ENCODE data around the gene OSBPL10. TPM values are rescaled to one million over a fixed set of nuclear protein-coding genes. Genes with fewer than 3 reads are reported as not detected.

Gene OSBPL10
- total and polyA plus RNA-seq, 9 donors = 2.5 to 36.6 (median 10.6) TPM

DNA sequence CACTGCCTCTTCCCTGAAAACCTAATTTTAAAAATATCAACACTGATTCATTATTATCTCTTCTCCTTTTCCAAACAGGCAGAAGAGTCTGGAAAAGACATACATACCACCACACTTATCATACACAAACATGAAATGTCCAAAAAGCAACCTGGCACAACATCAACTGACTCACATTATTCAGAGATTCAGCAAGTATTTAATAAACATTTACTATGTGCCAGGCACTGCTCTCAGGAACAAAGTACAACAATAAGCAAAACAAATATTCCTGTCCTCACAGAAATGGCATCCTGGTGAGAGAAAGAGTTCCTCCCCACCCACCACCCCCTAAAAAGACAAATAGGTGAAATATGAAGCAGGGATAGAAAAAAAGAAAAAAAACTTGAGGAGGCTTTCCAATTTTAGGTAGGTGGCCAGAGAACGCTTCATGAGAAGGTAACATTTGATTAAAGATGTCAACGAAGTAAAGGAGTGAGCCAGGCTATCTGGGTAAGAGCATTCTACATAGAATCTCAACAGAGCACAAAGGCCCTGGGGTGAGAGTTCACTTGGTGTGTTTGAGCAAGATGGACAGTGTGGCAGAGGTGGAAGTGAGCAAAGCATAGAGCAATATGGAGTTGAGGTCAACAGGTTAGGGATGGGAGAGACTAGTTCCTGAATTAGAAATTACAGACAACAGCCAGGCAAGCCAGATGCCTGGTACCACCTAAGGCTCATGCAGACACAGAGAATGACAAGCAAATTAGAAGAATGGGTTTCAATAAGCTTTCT, 141.7 kb downstream of the OSBPL10 start:
- no peaks in the 10 kb centered on the region for H3K36me3 ChIP-seq
- H3K27ac ChIP-seq = no peak overlapping the region
- H3K4me3 ChIP-seq = no peak overlapping the region
- H3K4me1 ChIP-seq (ENCODE audit: insufficient read depth) = peaks cover 5% of the 10 kb centered on the region
- H3K27me3 ChIP-seq = no peaks in the 10 kb centered on the region
- no peak for DNase-seq
- no peaks in the 10 kb centered on the region for H3K9me3 ChIP-seq
- TF ChIP-seq EP300 (IDR thresholded peaks at IDR 0.05) (no peak), POLR2A (IDR thresholded peaks at IDR 0.05) (no peak)
- TF ChIP-seq, protein P1, sequence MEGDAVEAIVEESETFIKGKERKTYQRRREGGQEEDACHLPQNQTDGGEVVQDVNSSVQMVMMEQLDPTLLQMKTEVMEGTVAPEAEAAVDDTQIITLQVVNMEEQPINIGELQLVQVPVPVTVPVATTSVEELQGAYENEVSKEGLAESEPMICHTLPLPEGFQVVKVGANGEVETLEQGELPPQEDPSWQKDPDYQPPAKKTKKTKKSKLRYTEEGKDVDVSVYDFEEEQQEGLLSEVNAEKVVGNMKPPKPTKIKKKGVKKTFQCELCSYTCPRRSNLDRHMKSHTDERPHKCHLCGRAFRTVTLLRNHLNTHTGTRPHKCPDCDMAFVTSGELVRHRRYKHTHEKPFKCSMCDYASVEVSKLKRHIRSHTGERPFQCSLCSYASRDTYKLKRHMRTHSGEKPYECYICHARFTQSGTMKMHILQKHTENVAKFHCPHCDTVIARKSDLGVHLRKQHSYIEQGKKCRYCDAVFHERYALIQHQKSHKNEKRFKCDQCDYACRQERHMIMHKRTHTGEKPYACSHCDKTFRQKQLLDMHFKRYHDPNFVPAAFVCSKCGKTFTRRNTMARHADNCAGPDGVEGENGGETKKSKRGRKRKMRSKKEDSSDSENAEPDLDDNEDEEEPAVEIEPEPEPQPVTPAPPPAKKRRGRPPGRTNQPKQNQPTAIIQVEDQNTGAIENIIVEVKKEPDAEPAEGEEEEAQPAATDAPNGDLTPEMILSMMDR (IDR thresholded peaks at IDR 0.05) = no peak
- 69 to 81% (median 77%) methylated on average over 2 of the region's 2 CpGs for WGBS, 3 donors
- intact Hi-C loops (cut with DNase I) = no loop called here

DNA sequence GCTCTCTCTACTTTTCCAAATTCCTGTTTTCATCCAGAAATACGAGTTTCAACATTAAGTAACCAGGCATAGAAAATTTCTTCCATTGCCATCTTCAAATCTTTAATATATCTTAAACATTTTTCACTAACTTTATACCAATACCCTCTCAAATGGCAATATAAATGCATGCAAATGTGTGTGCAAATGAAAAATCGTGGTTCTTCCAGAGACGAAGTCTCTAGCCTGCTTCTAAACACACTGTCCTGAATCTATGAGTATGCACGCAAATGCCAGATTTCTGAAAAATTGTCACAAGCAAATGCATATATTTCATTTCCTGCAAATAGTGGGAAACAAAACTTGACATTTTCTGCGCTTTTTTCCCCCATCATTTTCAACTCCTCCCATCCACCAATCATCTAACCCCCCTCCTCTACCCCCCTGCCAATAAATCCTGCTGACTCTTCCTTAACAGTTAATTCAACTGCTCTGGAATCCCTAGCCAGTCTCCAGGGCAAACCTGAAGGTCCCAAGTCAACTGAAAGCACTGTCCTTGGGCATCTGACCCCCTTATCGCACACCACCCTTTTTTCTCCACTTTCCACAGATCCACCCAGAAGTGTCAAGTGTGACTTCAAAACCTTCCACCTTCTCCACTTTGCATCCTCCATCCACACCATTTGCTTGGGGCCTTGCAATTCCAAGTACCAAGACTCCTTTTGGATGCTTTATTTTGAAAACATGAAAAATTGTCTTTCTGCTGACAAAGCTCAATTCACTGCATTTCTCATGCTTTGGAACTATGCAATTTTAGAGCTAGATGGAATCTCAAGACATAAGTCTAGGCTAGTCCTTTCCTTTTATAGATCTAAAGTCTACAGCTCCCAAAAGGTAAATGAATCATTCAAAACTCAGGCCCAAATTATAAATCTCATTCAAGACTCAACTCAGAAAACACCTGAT, 144.7 kb downstream of the OSBPL10 start:
- TF ChIP-seq, protein P1 (IDR thresholded peaks at IDR 0.05) = no peak
- TF ChIP-seq POLR2A (IDR thresholded peaks at IDR 0.05) (no peak), EP300 (IDR thresholded peaks at IDR 0.05) (no peak)
- no peak for DNase-seq
- H3K4me1 ChIP-seq (ENCODE audit: insufficient read depth) = peaks cover 5% of the 10 kb centered on the region
- WGBS, 3 donors = 67 to 73% (median 70%) methylated on average over 6 of the region's 6 CpGs
- no peaks in the 10 kb centered on the region for H3K27me3 ChIP-seq
- H3K9me3 ChIP-seq = no peaks in the 10 kb centered on the region
- no peak overlapping the region for H3K27ac ChIP-seq
- no peak overlapping the region for H3K4me3 ChIP-seq
- intact Hi-C loops (cut with DNase I) = no loop called here
- no peaks in the 10 kb centered on the region for H3K36me3 ChIP-seq

DNA sequence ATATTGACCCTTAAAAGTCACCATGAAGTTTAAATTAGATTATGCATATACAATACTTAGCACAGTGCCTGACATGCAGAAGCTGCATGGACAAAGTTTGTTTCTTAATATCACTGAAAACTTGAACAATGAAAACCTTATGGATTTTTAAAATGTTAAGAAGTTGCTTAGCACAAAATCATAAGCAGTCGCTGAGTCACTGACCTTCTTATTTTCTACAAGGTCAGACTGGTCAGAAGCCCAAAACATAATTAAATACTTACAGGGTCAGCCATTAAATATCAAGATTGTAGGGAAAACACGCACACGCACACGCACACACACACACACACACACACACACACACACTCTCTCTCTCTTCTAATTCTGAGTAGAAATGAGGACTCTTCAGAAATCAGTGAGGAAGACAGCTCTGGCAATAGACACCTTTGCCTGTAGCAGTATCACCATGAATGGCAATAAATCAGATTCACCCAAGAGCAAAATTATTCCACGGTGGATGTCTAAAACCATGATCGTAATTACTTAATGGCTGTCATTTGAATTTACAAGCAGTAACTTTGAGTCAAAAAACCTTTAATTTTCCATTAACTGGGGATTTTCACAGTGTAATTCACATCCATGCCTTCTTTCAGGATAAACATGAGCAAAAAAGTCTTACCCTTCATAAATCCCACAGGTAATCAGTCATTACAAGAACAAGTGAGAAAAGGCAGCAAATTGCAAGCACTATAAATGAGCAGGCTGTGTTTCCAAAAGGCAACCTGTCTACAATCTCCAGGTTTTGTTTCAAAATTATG, 147.5 kb downstream of the OSBPL10 start:
- intact Hi-C loops (cut with DNase I) = no loop called here
- Histone ChIP-seq H3K27ac (no peak overlapping the region), H3K4me3 (no peak overlapping the region), H3K4me1 (ENCODE audit: insufficient read depth) (peaks cover 5% of the 10 kb centered on the region), H3K36me3 (no peaks in the 10 kb centered on the region), H3K9me3 (no peaks in the 10 kb centered on the region), H3K27me3 (no peaks in the 10 kb centered on the region)
- 31 to 36% (median 33%) methylated on average over 6 of the region's 6 CpGs for WGBS, 3 donors
- TF ChIP-seq, protein P1 (IDR thresholded peaks at IDR 0.05) = no peak
- TF ChIP-seq POLR2A (IDR thresholded peaks at IDR 0.05) = no peak
- TF ChIP-seq EP300 (IDR thresholded peaks at IDR 0.05) = no peak
- no peak for DNase-seq

DNA sequence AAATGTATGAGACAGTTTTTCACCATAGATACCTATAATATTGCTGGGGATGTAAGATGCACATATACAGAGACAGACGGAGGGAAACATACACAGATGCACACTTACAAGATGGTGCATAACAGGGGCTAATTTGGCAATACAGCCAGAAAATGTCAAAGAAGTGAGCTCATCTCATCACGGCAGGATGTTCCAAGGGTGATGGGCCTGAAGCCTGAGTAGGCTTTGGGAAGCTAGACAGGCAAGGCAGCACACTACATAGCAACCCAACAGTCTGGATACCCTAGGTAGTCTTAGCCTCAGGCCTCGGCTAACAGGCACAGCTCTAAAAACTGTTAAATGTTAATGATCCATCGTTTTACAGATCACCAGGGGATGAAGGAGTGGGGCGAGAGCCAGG, 148.5 kb downstream of the OSBPL10 start:
- WGBS, 3 donors = 86 to 93% (median 88%) methylated on average over 5 of the region's 5 CpGs
- no peak overlapping the region for H3K27ac ChIP-seq
- TF ChIP-seq, protein P1 (IDR thresholded peaks at IDR 0.05) = no peak
- TF ChIP-seq EP300 (IDR thresholded peaks at IDR 0.05) (no peak), POLR2A (IDR thresholded peaks at IDR 0.05) (no peak)
- DNase-seq = no peak
- intact Hi-C loops (cut with DNase I) = no loop called here
- H3K4me3 ChIP-seq = no peak overlapping the region
- peaks cover 5% of the 10 kb centered on the region for H3K4me1 ChIP-seq (ENCODE audit: insufficient read depth)
- H3K36me3 ChIP-seq = no peaks in the 10 kb centered on the region
- H3K9me3 ChIP-seq = no peaks in the 10 kb centered on the region
- no peaks in the 10 kb centered on the region for H3K27me3 ChIP-seq

Measured in ovary (tissue), 9 donors.